ENCODE measurements around the gene RHOA.

RHOA gene

DNA sequence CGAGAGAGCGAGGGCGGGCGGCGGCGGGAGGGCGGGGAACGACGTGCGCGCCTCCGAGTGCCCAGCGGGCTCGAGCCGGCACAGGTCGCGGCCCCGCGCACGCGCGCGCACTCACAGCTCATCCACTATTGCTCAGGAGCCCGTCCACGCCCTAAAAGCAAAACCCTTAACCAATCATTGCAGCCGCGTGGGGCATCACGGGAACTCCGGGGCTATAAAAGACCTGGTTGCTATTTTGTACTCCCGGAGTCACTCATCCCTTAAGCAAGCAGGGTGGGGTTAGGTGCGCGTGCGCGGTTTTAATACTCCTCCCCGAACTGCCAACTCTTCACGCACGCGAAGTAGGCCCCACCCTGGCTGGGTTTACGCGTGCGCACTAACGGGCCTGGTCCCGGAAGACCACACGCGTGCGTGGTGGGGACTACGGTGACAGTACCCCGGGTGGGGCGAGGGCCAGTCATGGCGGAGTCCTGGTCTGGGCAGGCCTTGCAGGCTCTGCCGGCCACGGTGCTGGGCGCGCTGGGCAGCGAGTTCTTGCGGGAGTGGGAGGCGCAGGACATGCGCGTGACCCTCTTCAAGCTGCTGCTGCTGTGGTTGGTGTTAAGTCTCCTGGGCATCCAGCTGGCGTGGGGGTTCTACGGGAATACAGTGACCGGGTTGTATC is at the start of gene RHOA, which contains the start of gene TCTA:
Gene RHOA, minus strand, starts transcription at position 9 of the 664 bp plus-strand sequence. CDS start 36,387 bp downstream, outside the sequence.
Gene TCTA, plus strand, starts transcription at position 456 of the 664 bp plus-strand sequence. Its CDS starts 4 bp downstream, at position 460.
- no peaks in the 10 kb centered on the region for H3K27me3 Mint-ChIP-seq
- peak within 1 kb of the TSS; percentile 98 for H3K4me3 Mint-ChIP-seq
- H3K36me3 Mint-ChIP-seq = peaks cover 2% of the 10 kb centered on the region
- H3K4me1 Mint-ChIP-seq (ENCODE audit: low read depth) = peaks cover 65% of the 10 kb centered on the region
- peak within 1 kb of the TSS; percentile 97 for H3K27ac Mint-ChIP-seq
- H3K9me3 Mint-ChIP-seq (ENCODE audit: low read depth) = no peaks in the 10 kb centered on the region

DNA sequence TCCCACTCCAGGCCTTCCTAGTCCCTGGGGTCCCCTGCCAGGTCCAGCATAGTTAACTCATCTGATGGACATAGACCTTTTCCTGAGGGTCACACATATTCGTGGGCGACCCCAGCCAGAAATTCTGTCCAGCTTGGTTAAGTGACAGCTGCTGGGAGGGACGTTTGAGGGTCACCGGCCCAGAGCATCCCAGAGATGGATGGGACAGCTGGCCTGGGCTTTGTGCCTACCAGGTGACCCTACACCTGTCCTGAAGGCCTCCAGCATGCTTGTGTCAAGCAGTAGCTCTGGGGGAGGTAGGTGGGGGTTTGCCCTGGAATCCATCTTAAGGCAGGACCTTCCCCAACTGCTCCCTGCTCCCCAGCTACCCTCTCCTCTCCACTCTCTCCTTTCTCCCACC is 49.2 kb upstream of the RHOA start:
- H3K4me3 Mint-ChIP-seq = no peak overlapping the region
- H3K27ac Mint-ChIP-seq = no peak overlapping the region
- no peaks in the 10 kb centered on the region for H3K9me3 Mint-ChIP-seq (ENCODE audit: low read depth)

DNA sequence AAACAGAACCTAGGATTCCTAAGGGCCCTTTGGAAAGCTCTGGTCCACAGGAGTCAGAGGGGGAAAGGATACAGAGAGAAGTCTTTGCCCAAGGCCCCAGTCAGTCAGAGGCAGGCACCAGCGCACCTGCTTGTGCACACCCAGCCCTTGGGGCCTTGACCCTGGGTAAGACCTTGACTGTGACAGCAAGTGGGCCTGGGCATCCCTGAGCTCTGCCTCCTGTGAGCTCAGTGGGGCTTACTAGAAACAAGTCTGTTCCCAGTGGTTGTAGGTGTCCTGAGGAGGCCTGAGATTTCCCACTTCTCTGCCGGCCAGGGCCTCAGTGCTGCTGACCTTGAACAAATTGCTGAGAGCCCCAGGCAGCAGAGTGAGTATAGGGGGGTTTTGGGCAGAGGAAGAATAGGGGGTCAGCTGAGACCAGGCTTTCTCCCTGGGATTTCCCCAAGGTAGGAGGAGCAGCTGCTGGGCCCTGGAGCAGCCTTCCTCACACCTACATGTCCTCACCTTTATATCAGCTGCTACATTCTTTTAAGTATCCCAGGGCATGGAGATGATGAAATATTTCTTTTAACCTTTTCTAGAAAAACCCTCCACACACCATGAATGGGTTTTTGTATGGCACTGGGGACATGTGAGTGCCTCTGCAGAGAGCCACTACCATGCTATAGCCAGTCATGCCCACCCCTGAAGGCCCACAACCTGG is 48.6 kb upstream of the RHOA start:
- Mint-ChIP-seq H3K4me3 (no peak overlapping the region), H3K4me1 (ENCODE audit: low read depth) (no peaks in the 10 kb centered on the region), H3K36me3 (no peaks in the 10 kb centered on the region), H3K9me3 (ENCODE audit: low read depth) (no peaks in the 10 kb centered on the region), H3K27ac (no peak overlapping the region), H3K27me3 (no peaks in the 10 kb centered on the region)

More for the DNA sequence above, 49.2 kb upstream of the RHOA start:
- Mint-ChIP-seq H3K27me3 (no peaks in the 10 kb centered on the region), H3K4me1 (ENCODE audit: low read depth) (no peaks in the 10 kb centered on the region), H3K36me3 (no peaks in the 10 kb centered on the region)

- H3K4me3 Mint-ChIP-seq = no peak overlapping the region
- H3K27ac Mint-ChIP-seq = no peak overlapping the region
- no peaks in the 10 kb centered on the region for H3K36me3 Mint-ChIP-seq
- H3K27me3 Mint-ChIP-seq = no peaks in the 10 kb centered on the region
- H3K4me1 Mint-ChIP-seq (ENCODE audit: low read depth) = no peaks in the 10 kb centered on the region
- H3K9me3 Mint-ChIP-seq (ENCODE audit: low read depth) = no peaks in the 10 kb centered on the region
Observed at GRCh38 chr3:49456466-49456865, 44.7 kb upstream of the RHOA start.

GRCh38 chr3:49454898-49455681 is 43.3 kb upstream of the RHOA start:
- Mint-ChIP-seq H3K36me3 (no peaks in the 10 kb centered on the region), H3K4me1 (ENCODE audit: low read depth) (no peaks in the 10 kb centered on the region), H3K27me3 (no peaks in the 10 kb centered on the region), H3K9me3 (ENCODE audit: low read depth) (no peaks in the 10 kb centered on the region), H3K27ac (no peak overlapping the region), H3K4me3 (no peak overlapping the region)

GRCh38 chr3:49454458-49454857 is 42.7 kb upstream of the RHOA start:
- no peaks in the 10 kb centered on the region for H3K9me3 Mint-ChIP-seq (ENCODE audit: low read depth)
- H3K27me3 Mint-ChIP-seq = no peaks in the 10 kb centered on the region
- H3K36me3 Mint-ChIP-seq = no peaks in the 10 kb centered on the region
- H3K27ac Mint-ChIP-seq = no peak overlapping the region
- H3K4me3 Mint-ChIP-seq = no peak overlapping the region
- H3K4me1 Mint-ChIP-seq (ENCODE audit: low read depth) = no peaks in the 10 kb centered on the region

GRCh38 chr3:49453621-49454020 is 41.8 kb upstream of the RHOA start:
- H3K4me1 Mint-ChIP-seq (ENCODE audit: low read depth) = peaks cover 4% of the 10 kb centered on the region
- no peaks in the 10 kb centered on the region for H3K9me3 Mint-ChIP-seq (ENCODE audit: low read depth)
- no peaks in the 10 kb centered on the region for H3K36me3 Mint-ChIP-seq

DNA sequence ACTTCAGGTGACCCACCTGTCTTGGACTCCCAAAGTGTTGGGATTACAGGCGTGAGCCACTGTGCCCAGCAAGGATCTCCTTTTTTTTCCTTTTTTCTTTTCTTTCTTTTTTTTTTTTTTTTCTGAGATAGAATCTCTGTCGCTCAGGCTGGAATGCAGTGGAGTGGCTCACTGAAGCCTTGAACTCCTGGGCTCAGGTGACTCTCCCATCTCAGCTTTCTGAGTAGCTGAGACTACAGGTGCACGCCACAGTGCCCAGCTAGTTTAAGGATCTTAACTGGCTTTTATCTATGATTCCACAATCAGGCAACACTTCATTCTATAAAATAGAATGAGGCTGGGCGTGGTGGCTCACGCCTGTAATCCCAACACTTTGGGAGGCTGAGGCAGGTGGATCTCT is 33.6 kb upstream of the RHOA start:
- no peak overlapping the region for H3K27ac Mint-ChIP-seq

More at GRCh38 chr3:49453621-49454020, 41.8 kb upstream of the RHOA start:
- Mint-ChIP-seq H3K27me3 (no peaks in the 10 kb centered on the region), H3K4me3 (no peak overlapping the region), H3K27ac (no peak overlapping the region)

DNA sequence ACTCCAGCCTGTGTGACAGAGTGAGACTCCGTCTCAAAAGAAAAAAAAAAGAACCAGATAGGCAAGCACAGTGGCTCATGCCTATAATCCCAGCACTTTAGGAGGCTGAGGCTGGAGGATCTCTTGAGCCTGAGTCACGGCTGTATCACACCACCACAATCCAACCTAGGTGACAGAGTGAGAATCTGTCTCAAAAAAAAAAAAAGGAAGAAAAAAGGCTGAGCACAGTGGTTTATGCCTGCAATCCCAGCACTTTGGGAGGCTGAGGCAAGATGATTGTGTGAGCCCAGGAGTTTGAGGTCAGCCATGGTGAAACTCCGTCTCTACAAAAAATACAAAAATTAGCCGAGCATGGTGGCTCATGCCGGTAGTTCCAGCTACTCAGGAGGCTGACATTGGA is 23.0 kb upstream of the RHOA start:
- Mint-ChIP-seq H3K36me3 (no peaks in the 10 kb centered on the region), H3K4me1 (ENCODE audit: low read depth) (peaks cover under 1% of the 10 kb centered on the region), H3K4me3 (no peak overlapping the region), H3K27me3 (no peaks in the 10 kb centered on the region), H3K9me3 (ENCODE audit: low read depth) (no peaks in the 10 kb centered on the region), H3K27ac (no peak overlapping the region)

More for the DNA sequence above, 33.6 kb upstream of the RHOA start:
- H3K4me1 Mint-ChIP-seq (ENCODE audit: low read depth) = peaks cover 17% of the 10 kb centered on the region
- H3K27me3 Mint-ChIP-seq = no peaks in the 10 kb centered on the region
- H3K9me3 Mint-ChIP-seq (ENCODE audit: low read depth) = no peaks in the 10 kb centered on the region
- no peak overlapping the region for H3K4me3 Mint-ChIP-seq
- no peaks in the 10 kb centered on the region for H3K36me3 Mint-ChIP-seq

- H3K27me3 Mint-ChIP-seq = no peaks in the 10 kb centered on the region
- no peaks in the 10 kb centered on the region for H3K36me3 Mint-ChIP-seq
- peak overlapping the region; percentile 96 for H3K27ac Mint-ChIP-seq
- H3K4me3 Mint-ChIP-seq = peak overlapping the region; percentile 91
- peaks cover 17% of the 10 kb centered on the region for H3K4me1 Mint-ChIP-seq (ENCODE audit: low read depth)
- no peaks in the 10 kb centered on the region for H3K9me3 Mint-ChIP-seq (ENCODE audit: low read depth)
Observed at GRCh38 chr3:49428752-49429080, 16.9 kb upstream of the RHOA start.

GRCh38 chr3:49427586-49427985 is 15.8 kb upstream of the RHOA start:
- Mint-ChIP-seq H3K36me3 (no peaks in the 10 kb centered on the region), H3K9me3 (ENCODE audit: low read depth) (no peaks in the 10 kb centered on the region), H3K4me1 (ENCODE audit: low read depth) (peaks cover 22% of the 10 kb centered on the region), H3K4me3 (peak overlapping the region; percentile 91), H3K27me3 (no peaks in the 10 kb centered on the region), H3K27ac (no peak overlapping the region)

DNA sequence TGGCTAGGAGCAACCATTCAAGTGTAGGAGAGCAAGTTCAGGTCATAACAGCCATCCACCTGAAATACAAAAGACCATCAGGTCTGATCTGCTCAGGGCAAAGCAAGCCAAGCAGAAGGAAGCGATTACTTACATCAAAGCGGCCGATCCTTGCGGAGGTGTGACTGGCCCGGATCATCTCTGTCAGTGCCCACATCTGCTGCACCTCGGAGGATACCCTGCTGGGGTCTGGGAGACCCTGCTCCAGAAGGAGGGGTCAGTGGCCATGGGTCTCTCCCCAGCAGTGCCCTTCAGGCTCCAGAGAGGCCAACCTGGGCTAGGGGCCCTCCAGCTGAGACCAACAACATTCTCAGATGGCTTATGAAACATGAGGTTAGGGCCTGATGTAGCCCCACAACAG is 13.0 kb upstream of the RHOA start:
- H3K27ac Mint-ChIP-seq = no peak overlapping the region
- H3K4me3 Mint-ChIP-seq = no peak overlapping the region

GRCh38 chr3:49422379-49423248 is 10.8 kb upstream of the RHOA start, which contains the start of gene AMT:
Gene AMT (minus strand): TSS chr3:49422473. CDS start chr3:49422450, 23 bp downstream.
- no peaks in the 10 kb centered on the region for H3K36me3 Mint-ChIP-seq
- peaks cover 31% of the 10 kb centered on the region for H3K4me1 Mint-ChIP-seq (ENCODE audit: low read depth)
- no peak within 1 kb of the TSS for H3K4me3 Mint-ChIP-seq
- no peaks in the 10 kb centered on the region for H3K9me3 Mint-ChIP-seq (ENCODE audit: low read depth)
- peak within 1 kb of the TSS; percentile 46 for H3K27ac Mint-ChIP-seq
- no peaks in the 10 kb centered on the region for H3K27me3 Mint-ChIP-seq

More for the DNA sequence above, 13.0 kb upstream of the RHOA start:
- peaks cover 33% of the 10 kb centered on the region for H3K4me1 Mint-ChIP-seq (ENCODE audit: low read depth)
- H3K27me3 Mint-ChIP-seq = no peaks in the 10 kb centered on the region
- no peaks in the 10 kb centered on the region for H3K36me3 Mint-ChIP-seq
- no peaks in the 10 kb centered on the region for H3K9me3 Mint-ChIP-seq (ENCODE audit: low read depth)

DNA sequence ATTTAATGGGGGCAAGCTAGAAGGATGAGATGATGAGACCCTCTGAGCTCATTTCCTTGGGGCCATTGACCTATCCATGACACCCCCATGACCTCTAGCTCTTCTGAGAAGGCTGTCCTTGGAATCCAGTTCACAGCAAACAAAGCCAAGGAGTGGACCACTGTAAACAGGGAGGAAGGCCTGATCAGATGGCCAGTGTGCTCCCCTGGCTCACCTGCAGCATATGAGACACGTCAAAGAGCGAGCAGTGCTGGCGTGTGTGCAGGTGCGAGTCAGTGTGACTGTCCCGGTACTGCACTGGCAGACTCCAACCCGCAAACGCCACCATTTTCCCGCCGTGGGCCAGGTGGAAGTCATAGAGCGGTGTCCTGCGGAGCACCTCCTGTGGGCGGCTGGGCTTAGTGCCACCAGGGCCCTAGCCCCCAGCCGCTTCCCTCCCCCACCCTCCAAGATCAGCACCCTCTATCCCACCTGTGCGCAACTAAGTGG is 10.2 kb upstream of the RHOA start:
- H3K27me3 Mint-ChIP-seq = no peaks in the 10 kb centered on the region
- H3K9me3 Mint-ChIP-seq (ENCODE audit: low read depth) = no peaks in the 10 kb centered on the region
- H3K27ac Mint-ChIP-seq = peak overlapping the region; percentile 46
- no peaks in the 10 kb centered on the region for H3K36me3 Mint-ChIP-seq
- no peak overlapping the region for H3K4me3 Mint-ChIP-seq
- H3K4me1 Mint-ChIP-seq (ENCODE audit: low read depth) = peaks cover 37% of the 10 kb centered on the region

Measured in activated naive CD8-positive, alpha-beta T cell (primary cell).